ENCODE results near the gene C12orf75. TPM values are rescaled to one million over a fixed set of nuclear protein-coding genes. Genes with fewer than 3 reads are reported as not detected.

C12orf75 gene
- total RNA-seq, 1 experiment from 2014 or later, result 173 TPM

- Histone ChIP-seq H3K9me3 (no peaks in the 10 kb centered on the region), H3K27me3 (replicated peaks; ENCODE audit: control insufficient read depth, insufficient read depth, low read length) (no peaks in the 10 kb centered on the region), H3K4me3 (ENCODE audit: low read depth, low read length) (no peak overlapping the region), H3K4me1 (peaks cover 20% of the 10 kb centered on the region), H3K36me3 (ENCODE audit: control insufficient read depth, insufficient read depth, low read length) (0 out of 2 replicates have a peak, but pooled peaks cover 2% of the 10 kb centered on the region)
- no peak overlapping the region for H3K4me3 Mint-ChIP-seq (ENCODE audit: unreplicated experiment)
- no TSS peak for BruUV-seq (replicated peaks)
- CTCF ChIA-PET, result no interaction called here
- H3K4me1 Mint-ChIP-seq (ENCODE audit: low read depth, unreplicated experiment), result peaks cover 19% of the 10 kb centered on the region
- peaks cover 20% of the 10 kb centered on the region for H3K36me3 Mint-ChIP-seq (ENCODE audit: insufficient read depth, unreplicated experiment)
- no peak for TF ChIP-seq CTCF (IDR thresholded peaks at IDR 0.05; ENCODE audit: insufficient read depth in 1 of 2, low read depth in 1 of 2, low read length in 1 of 2, severe bottlenecking in 1 of 2, unreplicated experiment in 1 of 2)
- no peaks in the 10 kb centered on the region for H3K9me3 Mint-ChIP-seq (ENCODE audit: unreplicated experiment)
- H3K27me3 Mint-ChIP-seq (ENCODE audit: insufficient read depth, unreplicated experiment), result no peaks in the 10 kb centered on the region
- intact Hi-C loops (cut with micrococcal nuclease; ENCODE audit: unreplicated experiment), result no loop called here
- POLR2A ChIA-PET, result no interaction called here
- no peak for DNase-seq
- peak overlapping the region; percentile 9 for H3K27ac Mint-ChIP-seq (ENCODE audit: unreplicated experiment)
Observed at GRCh38 chr12:105347499-105347898, 17.0 kb downstream of the C12orf75 start.

GRCh38 chr12:105348142-105348541 is 17.7 kb downstream of the C12orf75 start:
- Histone ChIP-seq H3K9me3 (no peaks in the 10 kb centered on the region), H3K4me1 (peaks cover 26% of the 10 kb centered on the region), H3K27me3 (replicated peaks; ENCODE audit: control insufficient read depth, insufficient read depth, low read length) (no peaks in the 10 kb centered on the region), H3K4me3 (ENCODE audit: low read depth, low read length) (no peak overlapping the region), H3K36me3 (ENCODE audit: control insufficient read depth, insufficient read depth, low read length) (0 out of 2 replicates have a peak, but pooled peaks cover 2% of the 10 kb centered on the region)
- ChIA-PET POLR2A (no interaction called here), CTCF (no interaction called here)
- peaks cover 23% of the 10 kb centered on the region for H3K36me3 Mint-ChIP-seq (ENCODE audit: insufficient read depth, unreplicated experiment)
- BruUV-seq (replicated peaks), result no TSS peak
- no peak overlapping the region for H3K4me3 Mint-ChIP-seq (ENCODE audit: unreplicated experiment)
- H3K27ac Mint-ChIP-seq (ENCODE audit: unreplicated experiment), result no peak overlapping the region
- intact Hi-C loops (cut with micrococcal nuclease; ENCODE audit: unreplicated experiment), result no loop called here
- DNase-seq, result no peak
- peaks cover 22% of the 10 kb centered on the region for H3K4me1 Mint-ChIP-seq (ENCODE audit: low read depth, unreplicated experiment)
- no peak for TF ChIP-seq CTCF (IDR thresholded peaks at IDR 0.05; ENCODE audit: insufficient read depth in 1 of 2, low read depth in 1 of 2, low read length in 1 of 2, severe bottlenecking in 1 of 2, unreplicated experiment in 1 of 2)
- no peaks in the 10 kb centered on the region for H3K27me3 Mint-ChIP-seq (ENCODE audit: insufficient read depth, unreplicated experiment)
- no peaks in the 10 kb centered on the region for H3K9me3 Mint-ChIP-seq (ENCODE audit: unreplicated experiment)

GRCh38 chr12:105348561-105348960 is 18.1 kb downstream of the C12orf75 start:
- DNase-seq, result no peak
- no peak for TF ChIP-seq CTCF (IDR thresholded peaks at IDR 0.05; ENCODE audit: insufficient read depth in 1 of 2, low read depth in 1 of 2, low read length in 1 of 2, severe bottlenecking in 1 of 2, unreplicated experiment in 1 of 2)
- intact Hi-C loops (cut with micrococcal nuclease; ENCODE audit: unreplicated experiment), result no loop called here
- H3K9me3 Mint-ChIP-seq (ENCODE audit: unreplicated experiment), result no peaks in the 10 kb centered on the region
- peaks cover 26% of the 10 kb centered on the region for H3K36me3 Mint-ChIP-seq (ENCODE audit: insufficient read depth, unreplicated experiment)
- H3K27ac Mint-ChIP-seq (ENCODE audit: unreplicated experiment), result no peak overlapping the region
- peaks cover 22% of the 10 kb centered on the region for H3K4me1 Mint-ChIP-seq (ENCODE audit: low read depth, unreplicated experiment)
- no peak overlapping the region for H3K4me3 Mint-ChIP-seq (ENCODE audit: unreplicated experiment)
- H3K4me3 ChIP-seq (ENCODE audit: low read depth, low read length), result no peak overlapping the region
- no peaks in the 10 kb centered on the region for H3K27me3 ChIP-seq (replicated peaks; ENCODE audit: control insufficient read depth, insufficient read depth, low read length)
- POLR2A ChIA-PET, result no interaction called here
- no peaks in the 10 kb centered on the region for H3K27me3 Mint-ChIP-seq (ENCODE audit: insufficient read depth, unreplicated experiment)
- CTCF ChIA-PET, result no interaction called here
- 0 out of 2 replicates have a peak, but pooled peaks cover 2% of the 10 kb centered on the region for H3K36me3 ChIP-seq (ENCODE audit: control insufficient read depth, insufficient read depth, low read length)
- peaks cover 30% of the 10 kb centered on the region for H3K4me1 ChIP-seq
- no peaks in the 10 kb centered on the region for H3K9me3 ChIP-seq
- BruUV-seq (replicated peaks), result no TSS peak
